HG02885 (cell line): Measurements from ENCODE around the gene PLAGL2.
"Not testable (repeated sequence)": the region's sequence is repeated elsewhere in the genome, so short reads cannot be mapped to it uniquely, and the experiment has no call there.

Experiments
- ATAC-seq: cut with Tn5 transposase; IDR thresholded peaks from one replicate; pipeline ENCODE4 v1.9.1; 2021; ENCODE audit warnings: mild to moderate bottlenecking; ENCODE audit not compliant: unreplicated experiment, poor library complexity

The PLAGL2 gene

GRCh38 chr20:32205110-32205842 is 2.3 kb downstream of the PLAGL2 start:
- ATAC-seq: no peak

GRCh38 chr20:32204205-32205109 is 3.1 kb downstream of the PLAGL2 start:
- no peak for ATAC-seq

DNA sequence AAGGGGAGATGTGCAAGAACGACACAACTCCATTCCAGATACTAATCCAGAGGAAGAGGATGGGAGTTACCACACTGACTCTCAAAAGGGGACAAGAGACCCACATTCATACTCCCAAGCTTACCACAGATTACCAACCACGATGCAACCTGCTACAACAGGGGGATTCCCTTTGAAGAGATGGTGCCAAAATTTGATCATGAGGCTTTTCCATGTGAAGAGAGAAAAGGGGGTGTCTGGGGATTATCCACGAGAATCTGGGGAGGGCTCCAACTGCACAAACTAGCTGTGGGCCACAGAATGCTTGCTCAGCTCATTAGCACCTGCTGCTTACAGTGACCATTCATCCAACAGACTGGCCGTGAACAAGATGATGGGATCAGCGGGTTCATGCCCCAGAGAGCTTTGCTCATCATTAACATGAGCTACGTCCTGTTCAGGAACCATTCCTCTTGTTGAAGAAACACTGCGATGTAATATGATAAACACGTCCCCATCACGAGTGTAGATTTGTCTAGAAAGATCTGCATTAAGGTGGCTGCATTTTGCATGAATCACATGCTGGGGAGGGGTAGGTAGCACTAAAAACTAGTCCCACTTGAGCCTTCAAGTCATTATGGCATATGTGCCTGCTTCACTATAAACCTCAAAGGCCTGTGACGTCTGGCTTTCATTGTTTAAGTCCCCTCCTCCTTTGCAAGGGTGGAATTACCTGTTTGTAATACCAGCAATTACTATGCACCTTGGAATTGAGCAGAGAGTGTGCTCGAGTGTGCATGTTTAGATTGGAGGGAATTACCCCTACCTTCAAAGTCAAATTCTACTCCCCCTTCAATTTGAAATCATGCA is 4.0 kb downstream of the PLAGL2 start:
- ATAC-seq: no peak

- no peak for ATAC-seq
These were observed 5.6 kb downstream of the PLAGL2 start for GRCh38 chr20:32201977-32202363.

DNA sequence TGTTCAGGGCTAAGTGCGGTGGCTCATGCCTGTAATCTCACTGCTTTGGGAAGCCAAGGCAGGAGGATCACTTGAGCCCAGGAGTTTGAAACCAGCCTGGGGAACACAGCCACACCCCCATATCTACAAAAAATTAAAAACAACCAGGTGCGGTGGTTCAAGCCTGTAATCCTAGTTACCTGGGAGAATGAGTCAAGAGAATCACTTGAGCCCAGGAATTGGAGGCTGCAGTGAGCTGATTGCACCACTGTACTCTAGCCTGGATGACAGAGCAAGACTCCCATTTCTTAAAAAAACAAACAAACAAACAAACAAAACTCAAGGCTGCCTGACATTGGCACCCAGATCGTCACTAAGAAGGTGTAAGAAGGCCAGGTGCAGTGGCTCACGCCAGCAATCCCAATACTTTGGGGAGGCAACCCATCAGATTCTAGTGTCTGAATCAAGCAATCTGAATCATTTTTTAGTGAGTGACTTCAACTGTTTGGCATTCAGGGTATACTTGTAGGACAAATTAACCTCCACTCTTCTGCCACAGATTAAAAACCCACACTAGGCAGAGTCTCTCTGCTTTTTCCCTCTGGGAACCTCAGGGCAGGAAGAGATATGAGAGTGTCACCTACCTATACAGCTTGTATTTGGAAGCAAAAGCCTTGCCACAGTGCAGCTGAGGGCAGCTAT is 6.1 kb downstream of the PLAGL2 start:
- no peak for ATAC-seq

- ATAC-seq: no peak
These were observed 8.5 kb downstream of the PLAGL2 start for GRCh38 chr20:32199006-32199405.

- not testable (repeated sequence) for ATAC-seq
These were observed 10.4 kb downstream of the PLAGL2 start for GRCh38 chr20:32197136-32197535.

GRCh38 chr20:32196613-32197012 is 10.9 kb downstream of the PLAGL2 start:
- not testable (repeated sequence) for ATAC-seq

- no peak for ATAC-seq
These were observed 12.0 kb downstream of the PLAGL2 start for GRCh38 chr20:32195581-32195980.

GRCh38 chr20:32193996-32194395 is 13.5 kb downstream of the PLAGL2 start:
- no peak for ATAC-seq

GRCh38 chr20:32193336-32193735 is 14.2 kb downstream of the PLAGL2 start:
- ATAC-seq: not testable (repeated sequence)

DNA sequence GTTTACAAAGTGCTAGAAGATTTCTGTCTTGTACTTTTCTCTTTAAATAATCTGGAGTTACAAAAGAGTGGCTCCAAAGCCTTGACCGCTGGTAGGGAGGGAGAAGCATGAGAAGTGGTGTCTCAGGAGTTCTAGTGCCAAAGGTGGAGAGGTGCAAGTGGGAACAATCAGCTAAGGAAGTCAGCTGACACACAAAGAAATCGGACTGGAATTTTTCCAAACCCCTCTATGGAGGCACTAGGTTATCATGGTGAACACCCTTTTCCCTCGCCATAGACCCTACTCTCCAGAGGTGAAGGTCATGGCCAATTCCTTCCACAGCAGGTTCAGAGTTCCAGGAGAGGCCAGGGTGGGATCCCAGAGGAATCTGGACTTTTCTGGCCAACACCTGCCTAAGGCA is 14.8 kb downstream of the PLAGL2 start:
- ATAC-seq: no peak

DNA sequence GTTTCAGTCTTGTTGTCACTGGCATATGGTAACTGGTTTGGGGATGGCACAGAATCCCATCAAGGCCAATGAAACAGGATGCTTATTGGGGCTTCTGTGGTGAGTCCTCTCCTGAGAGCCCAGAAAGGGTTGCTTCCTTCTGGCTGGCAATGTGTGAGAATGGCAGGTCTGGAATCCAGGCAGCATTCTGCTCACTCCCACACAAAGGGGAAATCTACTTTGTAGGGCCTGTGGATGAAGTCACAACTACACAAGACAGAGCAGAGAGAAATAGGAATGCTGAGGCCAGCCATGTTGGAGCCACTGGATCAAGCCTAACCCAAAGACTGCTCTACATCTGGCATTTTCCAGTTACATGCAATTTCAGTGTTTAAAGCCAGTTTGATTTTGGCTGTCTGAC is 15.7 kb downstream of the PLAGL2 start:
- no peak for ATAC-seq

GRCh38 chr20:32191422-32191821 is 16.1 kb downstream of the PLAGL2 start:
- ATAC-seq: no peak

- no peak for ATAC-seq
These were observed 16.7 kb downstream of the PLAGL2 start for GRCh38 chr20:32190616-32191415.

GRCh38 chr20:32189691-32190615 is 17.6 kb downstream of the PLAGL2 start:
- no peak for ATAC-seq

DNA sequence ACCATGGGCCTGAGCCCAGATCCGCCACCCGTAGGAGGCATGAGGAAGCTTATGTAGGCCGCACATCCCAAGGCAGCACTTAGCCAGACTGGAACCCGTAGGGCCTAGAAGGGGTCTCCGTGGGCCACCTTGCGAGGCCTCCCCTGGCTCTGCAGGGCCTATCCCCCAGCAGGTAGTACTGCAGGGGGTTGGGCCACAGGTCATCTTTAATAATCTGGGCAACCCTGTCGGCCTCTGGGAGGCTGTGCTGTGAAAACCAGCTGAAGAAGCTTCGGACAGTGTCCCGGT is 18.5 kb downstream of the PLAGL2 start:
- no peak for ATAC-seq

DNA sequence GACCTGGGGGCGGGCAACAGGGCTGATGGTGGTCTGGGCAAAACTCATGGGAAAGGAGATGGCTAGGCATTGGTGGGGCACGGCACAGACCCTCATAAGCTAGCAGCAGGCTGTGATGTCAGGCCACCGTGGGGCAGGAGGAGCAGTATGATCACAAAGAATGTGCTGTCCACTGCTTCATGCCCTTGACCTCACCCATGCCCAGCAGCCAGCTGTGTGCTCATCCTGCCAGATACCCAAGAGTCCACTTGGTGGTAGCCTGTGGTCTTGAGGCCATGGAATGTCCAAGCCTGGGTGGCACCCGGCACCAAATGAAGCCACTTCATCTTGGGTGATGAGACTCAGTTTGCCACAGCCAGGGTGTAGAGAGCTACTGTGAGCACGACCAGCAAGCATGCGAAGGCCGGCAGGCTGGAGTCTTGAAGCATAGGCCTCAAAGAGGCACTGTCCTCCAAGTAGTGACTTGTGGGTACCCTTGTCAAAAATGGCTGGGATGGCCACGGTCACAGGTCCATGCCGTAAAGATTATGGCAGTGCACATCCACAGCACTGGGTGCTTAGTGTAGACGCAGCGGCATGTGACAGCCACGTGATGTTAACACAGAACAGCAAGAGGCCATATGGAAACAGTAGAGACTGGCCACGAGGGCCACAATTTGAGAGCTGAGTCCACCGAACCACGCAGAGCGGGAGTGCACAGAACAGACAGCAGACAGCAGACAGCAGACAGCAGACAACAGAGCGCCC is 19.0 kb downstream of the PLAGL2 start:
- no peak for ATAC-seq
